Hepatocyte (in vitro differentiated cells): ENCODE data around the gene KLK5.

Experiments used
- EZH2 ChIP-seq: fragments of 200-600 bp; sonication (generic); IDR thresholded peaks from 2 replicates; pipeline ENCODE4 v1.6.1; 2016; ENCODE audit warnings: antibody characterized with exemption, mild to moderate bottlenecking, borderline replicate concordance
- EZH2phosphoT487 ChIP-seq: fragments of 200-600 bp; sonication (generic); IDR thresholded peaks from one replicate; pipeline ENCODE4 v1.6.1; 2018; ENCODE audit warnings: antibody characterized with exemption, mild to moderate bottlenecking, low read depth, moderate library complexity; ENCODE audit not compliant: unreplicated experiment, severe bottlenecking
- TF ChIP-seq, protein P1 (sequence below): fragments of 200-600 bp; sonication (generic); IDR thresholded peaks from 2 replicates; pipeline ENCODE4 v1.5.1; 2016; ENCODE audit warnings: antibody characterized with exemption, mild to moderate bottlenecking; ENCODE audit not compliant: poor library complexity

DNA sequence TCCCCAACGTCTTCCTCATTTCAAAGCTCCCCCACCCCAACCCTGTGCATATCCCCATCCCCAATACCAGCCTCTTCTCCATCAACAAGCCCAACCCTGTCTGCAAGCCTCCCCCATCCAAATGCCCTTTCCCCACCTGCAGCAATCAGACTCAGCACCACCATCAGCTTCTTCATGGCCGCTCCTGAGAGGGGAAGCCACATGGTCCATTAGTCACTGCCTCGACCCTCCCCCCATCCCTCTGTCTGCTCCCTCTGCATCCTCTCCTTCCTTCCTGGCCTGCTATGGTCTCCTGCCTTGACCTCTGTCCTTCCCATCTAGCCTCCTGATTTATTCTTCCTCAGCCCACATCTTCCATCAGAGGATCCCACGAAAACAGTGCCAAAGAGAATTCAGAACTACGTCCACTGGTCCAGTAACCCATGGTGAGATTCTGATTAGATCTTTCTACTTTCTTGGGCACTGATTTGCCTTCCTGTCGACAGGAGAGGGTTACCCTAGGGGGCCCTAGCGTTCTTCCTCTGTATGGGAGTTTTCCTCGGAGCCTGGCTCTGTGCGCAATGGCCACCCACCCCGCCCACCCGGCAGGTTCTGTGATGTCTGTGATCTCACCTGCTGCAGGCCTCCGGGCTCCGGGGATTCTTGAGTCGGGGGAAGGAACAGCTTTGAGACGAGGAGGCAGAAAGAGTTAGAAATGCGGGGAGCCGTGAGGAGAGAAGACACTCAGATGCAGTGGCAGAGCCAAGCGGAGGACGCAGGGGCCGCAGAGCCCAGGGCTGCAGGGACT lies 15.3 kb upstream of the KLK5 start:
- TF ChIP-seq EZH2 (no peak), EZH2phosphoT487 (no peak)
- TF ChIP-seq, protein P1, sequence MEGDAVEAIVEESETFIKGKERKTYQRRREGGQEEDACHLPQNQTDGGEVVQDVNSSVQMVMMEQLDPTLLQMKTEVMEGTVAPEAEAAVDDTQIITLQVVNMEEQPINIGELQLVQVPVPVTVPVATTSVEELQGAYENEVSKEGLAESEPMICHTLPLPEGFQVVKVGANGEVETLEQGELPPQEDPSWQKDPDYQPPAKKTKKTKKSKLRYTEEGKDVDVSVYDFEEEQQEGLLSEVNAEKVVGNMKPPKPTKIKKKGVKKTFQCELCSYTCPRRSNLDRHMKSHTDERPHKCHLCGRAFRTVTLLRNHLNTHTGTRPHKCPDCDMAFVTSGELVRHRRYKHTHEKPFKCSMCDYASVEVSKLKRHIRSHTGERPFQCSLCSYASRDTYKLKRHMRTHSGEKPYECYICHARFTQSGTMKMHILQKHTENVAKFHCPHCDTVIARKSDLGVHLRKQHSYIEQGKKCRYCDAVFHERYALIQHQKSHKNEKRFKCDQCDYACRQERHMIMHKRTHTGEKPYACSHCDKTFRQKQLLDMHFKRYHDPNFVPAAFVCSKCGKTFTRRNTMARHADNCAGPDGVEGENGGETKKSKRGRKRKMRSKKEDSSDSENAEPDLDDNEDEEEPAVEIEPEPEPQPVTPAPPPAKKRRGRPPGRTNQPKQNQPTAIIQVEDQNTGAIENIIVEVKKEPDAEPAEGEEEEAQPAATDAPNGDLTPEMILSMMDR: no peak
